Neutrophil (primary cell): ENCODE data around the gene ATIC.

Experiments
- H3K27ac ChIP-seq: fragments of 200-600 bp; sonication (generic); 2 replicates; pipeline ENCODE4 v1.5.1; 2016; ENCODE audit warnings: mild to moderate bottlenecking, moderate library complexity
- H3K27me3 ChIP-seq: fragments of 200-600 bp; sonication (generic); 2 replicates; pipeline ENCODE4 v1.6.0; 2016; ENCODE audit warnings: mild to moderate bottlenecking
- H3K36me3 ChIP-seq: fragments of 200-600 bp; sonication (generic); 2 replicates; pipeline ENCODE4 v1.5.1; 2017
- H3K4me1 ChIP-seq, 2 experiments: fragments of 200-600 bp in 1 of 2; sonication (generic) in 1 of 2; 1 replicate in 1 of 2; 2 replicates in 1 of 2; pipeline versions ENCODE4 v1.5.1 to v1.6.1; 2013 to 2016; ENCODE audit warnings: low read depth in 1 of 2, low read length in 1 of 2, mild to moderate bottlenecking in 1 of 2, moderate library complexity in 1 of 2; ENCODE audit not compliant: control insufficient read depth in 1 of 2, insufficient read depth in 1 of 2
- H3K4me3 ChIP-seq, 2 experiments: fragments of 200-600 bp in 1 of 2; sonication (generic) in 1 of 2; 1 replicate in 1 of 2; 2 replicates in 1 of 2; pipeline ENCODE4 v1.5.1; 2013 to 2016; ENCODE audit warnings: low read depth in 1 of 2, low read length in 1 of 2, mild to moderate bottlenecking in 1 of 2, moderate library complexity in 1 of 2
- H3K9me3 ChIP-seq: fragments of 200-600 bp; sonication (generic); 2 replicates; pipeline ENCODE4 v1.5.1; 2016
- CTCF ChIP-seq: fragments of 200-600 bp; sonication (generic); IDR thresholded peaks from 2 replicates; pipeline ENCODE4 v1.5.1; 2016; ENCODE audit warnings: antibody characterized with exemption

Gene ATIC

GRCh38 chr2:215361211-215361875, 49.5 kb downstream of the ATIC start:
- Histone ChIP-seq H3K4me3 (no peak overlapping the region), H3K27ac (no peak overlapping the region), H3K4me1 (no peaks in the 10 kb centered on the region), H3K9me3 (no peaks in the 10 kb centered on the region), H3K36me3 (no peaks in the 10 kb centered on the region), H3K27me3 (no peaks in the 10 kb centered on the region)
- TF ChIP-seq CTCF, result no peak

DNA sequence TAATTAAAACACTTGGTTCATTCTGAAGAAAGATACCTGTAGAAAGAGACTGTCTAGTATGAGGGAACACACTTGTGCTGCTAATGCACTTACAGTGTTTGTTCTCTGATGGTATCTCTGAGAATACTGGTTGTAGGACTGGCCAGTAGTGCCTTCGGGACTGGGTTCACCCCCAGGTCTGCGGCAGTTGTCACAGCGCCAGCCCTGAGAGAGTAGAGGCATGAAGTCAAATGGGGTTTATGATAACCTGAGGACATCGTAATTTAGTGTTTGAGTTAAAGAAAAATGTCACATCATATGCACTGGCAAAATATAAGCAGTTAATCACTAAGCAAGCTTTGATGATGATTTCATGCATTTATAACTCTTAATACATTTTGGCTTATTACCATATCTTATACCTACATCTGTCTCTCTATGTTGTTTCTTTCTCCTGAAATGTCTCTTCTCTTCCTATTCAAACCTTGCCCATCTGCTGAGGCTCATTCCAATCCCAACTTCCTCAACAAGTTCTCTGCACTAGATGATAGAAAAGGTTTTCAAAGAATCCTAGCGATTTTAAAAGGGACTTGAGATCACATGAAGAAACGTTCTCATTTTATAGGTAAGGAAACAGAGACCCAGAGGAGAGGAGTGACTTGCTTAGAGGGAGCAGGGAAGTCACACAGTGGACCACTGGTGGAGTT, 50.2 kb downstream of the ATIC start:
- no peak for TF ChIP-seq CTCF
- H3K27me3 ChIP-seq, result no peaks in the 10 kb centered on the region
- no peaks in the 10 kb centered on the region for H3K9me3 ChIP-seq
- H3K27ac ChIP-seq, result no peak overlapping the region
- H3K4me1 ChIP-seq, result no peaks in the 10 kb centered on the region
- no peak overlapping the region for H3K4me3 ChIP-seq
- no peaks in the 10 kb centered on the region for H3K36me3 ChIP-seq

DNA sequence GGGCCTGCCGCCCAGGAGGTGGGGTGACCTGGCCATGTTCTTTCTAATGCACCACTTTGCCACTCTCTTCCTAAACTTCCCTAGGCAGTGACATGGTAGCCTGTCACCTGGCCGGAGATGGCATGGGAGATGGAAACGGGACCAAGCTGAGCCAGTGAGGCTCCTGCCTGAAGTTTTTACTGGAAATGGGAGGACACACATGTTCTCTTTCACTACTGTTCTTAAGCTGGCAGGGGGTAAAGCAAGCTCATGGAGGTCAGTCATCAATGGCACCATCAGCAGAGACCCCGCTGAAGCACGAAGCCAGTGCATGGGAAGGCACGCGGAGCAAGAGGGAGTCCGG, 50.7 kb downstream of the ATIC start:
- Histone ChIP-seq H3K4me3 (no peak overlapping the region), H3K9me3 (no peaks in the 10 kb centered on the region), H3K36me3 (no peaks in the 10 kb centered on the region), H3K27ac (no peak overlapping the region), H3K4me1 (no peaks in the 10 kb centered on the region), H3K27me3 (no peaks in the 10 kb centered on the region)
- no peak for TF ChIP-seq CTCF

DNA sequence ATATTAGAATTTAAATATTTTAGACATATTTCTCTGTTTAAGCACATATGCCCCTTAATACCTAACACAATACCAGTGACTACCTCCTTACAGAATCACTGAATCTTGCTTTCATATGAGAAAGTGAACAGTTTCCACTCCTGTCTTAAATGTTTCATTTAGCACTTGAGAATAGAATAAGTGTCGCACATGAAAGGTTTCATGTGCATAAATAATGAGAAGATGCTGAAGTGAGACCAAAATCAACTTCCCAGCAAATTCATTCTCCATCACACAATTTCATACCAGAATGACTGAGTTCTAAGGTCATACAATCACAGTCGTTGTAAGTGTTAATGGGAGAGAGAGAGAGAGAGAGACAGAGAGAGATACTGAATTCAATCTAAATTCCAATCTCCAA, 51.2 kb downstream of the ATIC start:
- H3K36me3 ChIP-seq, result no peaks in the 10 kb centered on the region
- no peaks in the 10 kb centered on the region for H3K9me3 ChIP-seq
- no peaks in the 10 kb centered on the region for H3K27me3 ChIP-seq
- no peak for TF ChIP-seq CTCF
- no peaks in the 10 kb centered on the region for H3K4me1 ChIP-seq
- no peak overlapping the region for H3K27ac ChIP-seq
- no peak overlapping the region for H3K4me3 ChIP-seq

DNA sequence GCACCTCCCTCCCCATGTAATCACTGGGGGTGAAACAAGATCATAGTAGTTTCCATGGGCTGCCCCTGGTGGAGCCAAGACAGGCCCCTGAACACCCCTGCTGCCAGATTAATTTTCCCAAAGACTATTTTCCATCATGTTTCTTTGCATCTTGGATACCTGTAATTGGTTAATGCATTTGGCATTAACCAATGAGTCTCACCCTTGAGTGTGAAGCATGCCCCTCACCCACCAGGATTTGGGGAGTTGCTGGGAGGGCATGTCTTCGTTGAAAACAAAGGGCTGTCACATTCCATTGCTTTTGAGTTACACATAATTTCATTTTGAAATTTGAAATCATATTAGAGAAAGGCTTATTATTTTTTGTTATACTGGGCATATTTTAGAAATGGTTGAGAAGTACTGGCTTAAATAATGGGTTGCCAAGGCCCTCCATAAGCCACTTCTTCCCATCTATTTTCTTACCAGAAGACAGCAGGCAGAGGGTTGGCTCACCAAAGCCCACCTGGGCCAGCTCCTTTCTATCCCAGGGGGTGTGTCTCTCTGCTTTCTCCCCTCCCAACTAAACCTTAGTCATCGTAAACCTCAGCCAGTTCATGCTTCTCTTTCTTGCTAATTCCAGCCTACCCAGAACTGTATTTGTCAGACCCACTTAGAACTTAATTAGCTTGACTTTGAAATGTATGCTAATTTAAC, 51.8 kb downstream of the ATIC start:
- no peaks in the 10 kb centered on the region for H3K9me3 ChIP-seq
- no peak for TF ChIP-seq CTCF
- H3K27ac ChIP-seq, result no peak overlapping the region
- no peaks in the 10 kb centered on the region for H3K27me3 ChIP-seq
- no peaks in the 10 kb centered on the region for H3K36me3 ChIP-seq
- no peaks in the 10 kb centered on the region for H3K4me1 ChIP-seq
- H3K4me3 ChIP-seq, result no peak overlapping the region
